DND-41 (cell line): ENCODE measurements around the gene PTPN1.

ENCODE experiments used
- EZH2 ChIP-seq: IDR thresholded peaks from 3 replicates; pipeline ENCODE4 v1.6.1; 2012; ENCODE audit warnings: borderline replicate concordance, low read depth, mild to moderate bottlenecking, moderate library complexity, low read length, inconsistent platforms; ENCODE audit not compliant: severe bottlenecking
- TF ChIP-seq, protein P1 (sequence below): IDR thresholded peaks from 2 replicates; pipeline ENCODE4 v1.5.1; 2012; ENCODE audit warnings: borderline replicate concordance, low read length, moderate library complexity, mild to moderate bottlenecking; ENCODE audit not compliant: poor library complexity, severe bottlenecking; ENCODE audit errors: extremely low read depth

DNA sequence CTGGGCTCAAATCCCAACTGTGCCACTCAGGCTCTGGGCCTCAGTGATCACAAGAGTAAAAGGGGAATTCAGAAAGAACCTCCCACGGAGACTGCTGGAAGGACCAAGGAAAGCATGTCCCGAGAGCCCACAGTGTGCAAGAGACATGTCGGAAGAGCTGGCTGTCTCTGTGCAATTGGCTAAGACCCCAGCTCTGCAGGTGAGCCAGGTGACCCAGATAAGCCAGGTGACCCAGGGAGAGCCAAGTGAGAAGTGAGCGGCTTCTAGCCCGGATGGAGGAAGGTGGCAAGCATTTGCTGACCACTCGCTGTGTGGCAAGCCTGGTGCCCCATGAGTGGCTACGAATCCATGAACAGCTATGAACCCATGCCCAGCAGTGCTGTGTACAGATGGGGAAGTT is 122.1 kb downstream of the PTPN1 start:
- TF ChIP-seq, protein P1, sequence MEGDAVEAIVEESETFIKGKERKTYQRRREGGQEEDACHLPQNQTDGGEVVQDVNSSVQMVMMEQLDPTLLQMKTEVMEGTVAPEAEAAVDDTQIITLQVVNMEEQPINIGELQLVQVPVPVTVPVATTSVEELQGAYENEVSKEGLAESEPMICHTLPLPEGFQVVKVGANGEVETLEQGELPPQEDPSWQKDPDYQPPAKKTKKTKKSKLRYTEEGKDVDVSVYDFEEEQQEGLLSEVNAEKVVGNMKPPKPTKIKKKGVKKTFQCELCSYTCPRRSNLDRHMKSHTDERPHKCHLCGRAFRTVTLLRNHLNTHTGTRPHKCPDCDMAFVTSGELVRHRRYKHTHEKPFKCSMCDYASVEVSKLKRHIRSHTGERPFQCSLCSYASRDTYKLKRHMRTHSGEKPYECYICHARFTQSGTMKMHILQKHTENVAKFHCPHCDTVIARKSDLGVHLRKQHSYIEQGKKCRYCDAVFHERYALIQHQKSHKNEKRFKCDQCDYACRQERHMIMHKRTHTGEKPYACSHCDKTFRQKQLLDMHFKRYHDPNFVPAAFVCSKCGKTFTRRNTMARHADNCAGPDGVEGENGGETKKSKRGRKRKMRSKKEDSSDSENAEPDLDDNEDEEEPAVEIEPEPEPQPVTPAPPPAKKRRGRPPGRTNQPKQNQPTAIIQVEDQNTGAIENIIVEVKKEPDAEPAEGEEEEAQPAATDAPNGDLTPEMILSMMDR, result no peak
- no peak for TF ChIP-seq EZH2
